HG02798 (cell line): ENCODE data around the gene HELLS.
"Not testable (repeated sequence)": the region's sequence is repeated elsewhere in the genome, so short reads cannot be mapped to it uniquely, and the experiment has no call there.

Source experiments
- ATAC-seq: cut with Tn5 transposase; IDR thresholded peaks from one replicate; pipeline ENCODE4 v1.9.1; 2021; ENCODE audit warnings: mild to moderate bottlenecking; ENCODE audit not compliant: unreplicated experiment, poor library complexity

HELLS gene

GRCh38 chr10:94602729-94603515 is 57.3 kb downstream of the HELLS start:
- no peak for ATAC-seq

DNA sequence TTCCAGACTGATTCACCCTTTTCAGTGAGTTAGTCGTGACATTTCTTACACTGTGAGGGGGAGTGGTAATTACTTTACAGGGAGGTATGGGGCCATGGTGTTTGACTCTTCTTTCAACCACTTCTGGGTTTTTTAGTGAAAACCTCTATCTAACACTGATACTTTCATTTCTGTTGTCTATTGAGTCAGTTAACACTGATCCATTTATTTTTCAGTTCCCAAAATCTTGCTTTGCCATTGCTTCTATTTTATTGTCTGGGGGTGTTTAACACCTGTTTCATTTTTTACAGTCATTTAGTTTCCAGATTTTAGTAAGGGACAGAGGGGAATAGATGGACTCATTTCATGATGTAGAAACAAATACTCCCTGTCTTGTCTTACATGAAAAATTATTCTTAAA is 61.5 kb downstream of the HELLS start:
- peak; percentile 88 for ATAC-seq

DNA sequence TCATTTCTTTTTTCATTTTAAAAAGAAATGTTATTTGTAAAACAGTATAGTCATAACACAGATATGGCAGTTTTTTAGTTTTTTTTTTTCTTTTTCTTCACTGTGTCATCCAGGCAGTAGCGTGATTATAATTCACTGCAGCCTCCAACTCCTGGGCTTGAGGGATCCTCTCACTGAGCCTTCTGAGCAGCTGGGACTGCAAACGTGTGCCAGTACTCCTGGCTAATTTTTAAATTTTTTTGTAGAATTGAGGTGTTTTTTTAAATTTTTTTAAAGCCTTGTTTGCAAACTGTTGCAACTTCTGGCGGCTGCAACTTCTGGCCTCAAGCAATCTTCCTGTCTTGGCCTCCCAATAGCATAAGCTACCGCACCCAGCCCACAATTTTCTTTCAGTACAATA is 63.0 kb downstream of the HELLS start:
- ATAC-seq: no peak

GRCh38 chr10:94614558-94614957 is 69.0 kb downstream of the HELLS start:
- no peak for ATAC-seq

- no peak for ATAC-seq
Measured at GRCh38 chr10:94617389-94617944, 71.9 kb downstream of the HELLS start.

- ATAC-seq: no peak
Measured at GRCh38 chr10:94622666-94623205, 77.1 kb downstream of the HELLS start.

DNA sequence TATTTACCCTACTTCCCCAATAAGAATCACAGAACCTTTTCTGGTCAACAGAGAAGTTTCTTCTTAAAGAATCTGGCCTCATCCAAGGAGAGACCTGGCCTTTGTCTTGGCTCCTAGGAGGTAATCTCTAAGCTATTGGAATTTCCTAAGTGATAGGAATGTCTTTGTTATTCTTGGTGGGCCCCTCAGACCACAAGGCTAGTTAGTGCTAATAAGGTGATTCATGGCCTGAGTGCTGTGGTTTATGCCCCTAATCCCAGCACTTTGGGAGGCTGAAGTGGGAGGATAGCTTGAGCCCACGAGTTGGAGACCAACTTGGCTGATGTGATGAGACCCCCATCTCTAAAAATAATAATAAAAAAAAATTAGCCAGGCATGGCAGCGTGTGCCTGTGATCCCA is 78.0 kb downstream of the HELLS start:
- no peak for ATAC-seq

GRCh38 chr10:94626476-94626875 is 80.9 kb downstream of the HELLS start:
- no peak for ATAC-seq

DNA sequence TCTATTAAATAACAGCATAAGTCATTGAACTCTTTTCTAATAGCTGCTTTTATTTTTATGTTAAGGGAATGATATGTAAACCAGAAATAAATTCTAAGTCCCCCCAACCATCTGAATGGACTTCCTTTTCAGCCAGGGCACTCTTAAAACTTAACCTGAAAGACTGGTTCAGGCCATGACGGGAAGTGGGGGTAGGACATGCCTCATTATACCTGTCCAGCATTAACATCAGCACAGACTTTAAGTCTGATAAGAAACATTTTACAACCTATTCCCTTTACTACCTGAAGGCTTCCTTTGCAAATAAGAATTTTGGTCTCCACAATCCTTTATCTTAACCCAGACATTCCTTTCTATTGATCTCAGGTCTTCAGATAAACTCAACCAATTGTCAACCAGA is 81.9 kb downstream of the HELLS start:
- no peak for ATAC-seq

GRCh38 chr10:94630017-94630688 is 84.6 kb downstream of the HELLS start:
- ATAC-seq: no peak

GRCh38 chr10:94631077-94631875 is 85.7 kb downstream of the HELLS start:
- no peak for ATAC-seq

- no peak for ATAC-seq
Measured at GRCh38 chr10:94632954-94633353, 87.4 kb downstream of the HELLS start.

GRCh38 chr10:94638097-94638496 is 92.5 kb downstream of the HELLS start:
- not testable (repeated sequence) for ATAC-seq

DNA sequence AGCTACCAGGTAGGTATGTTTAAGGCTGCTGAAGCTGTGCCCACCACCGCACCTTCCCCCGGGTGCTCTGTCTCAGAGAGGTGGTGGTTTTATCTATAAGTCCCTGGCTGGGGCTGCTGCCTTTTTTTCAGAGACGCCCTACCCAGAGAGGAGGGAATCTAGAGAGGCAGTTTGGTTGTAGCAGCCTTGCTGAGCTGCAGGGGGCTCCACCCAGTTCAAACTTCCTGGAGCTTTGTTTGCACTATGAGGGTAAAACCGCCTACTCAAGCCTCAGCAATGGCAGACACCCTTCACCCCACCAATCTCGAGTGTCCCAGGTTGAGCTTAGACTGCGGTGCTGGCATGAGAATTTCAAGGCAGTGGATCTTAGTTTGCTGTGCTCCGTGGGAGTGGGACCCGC is 94.3 kb downstream of the HELLS start:
- no peak for ATAC-seq

GRCh38 chr10:94640562-94640961 is 95.0 kb downstream of the HELLS start:
- no peak for ATAC-seq

DNA sequence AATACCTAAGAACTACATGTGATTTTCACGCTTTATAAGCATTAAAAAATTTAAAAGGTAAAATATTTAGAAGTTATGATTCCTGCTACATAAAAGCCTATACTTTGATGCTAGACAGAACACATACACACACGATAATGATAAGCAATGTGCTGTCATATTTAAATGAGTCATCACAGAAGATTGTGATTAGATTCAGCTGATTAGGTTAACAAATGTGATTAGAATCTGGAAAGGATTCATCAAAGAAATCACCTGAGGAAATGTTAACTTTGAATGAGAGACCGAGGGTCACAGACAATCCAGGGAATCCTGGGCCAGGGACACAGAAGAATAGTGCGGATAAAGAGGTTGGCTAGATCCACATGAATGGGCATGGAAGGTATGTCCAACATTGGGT is 95.9 kb downstream of the HELLS start:
- ATAC-seq: no peak

DNA sequence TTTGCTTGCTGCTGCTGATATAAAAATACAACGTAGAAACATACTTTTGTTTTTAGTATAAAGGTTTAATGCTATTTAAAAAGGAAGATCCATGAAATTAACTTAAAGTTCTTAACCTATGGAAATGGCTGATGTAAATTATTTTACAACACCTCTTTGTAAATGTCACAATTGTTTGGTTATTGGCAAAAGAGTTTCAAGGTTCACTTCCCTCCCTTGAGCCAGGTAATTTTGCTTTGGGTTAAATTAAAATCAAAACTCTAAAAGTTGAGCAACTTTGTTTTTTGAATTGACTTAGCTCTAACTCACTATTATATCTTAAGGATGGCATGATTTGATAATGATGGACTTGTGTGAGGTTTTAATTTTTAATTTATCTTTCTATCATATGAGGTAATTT is 98.8 kb downstream of the HELLS start:
- ATAC-seq: no peak

- ATAC-seq: peak; percentile 68
Measured at GRCh38 chr10:94645285-94645684, 99.7 kb downstream of the HELLS start.
